Fibroblast of pulmonary artery (primary cell): ENCODE data around the gene FBXO42.

Experiments used
- DNase-seq: peaks from one replicate; pipeline ENCODE4 v3.0.0-alpha.2; 2010; ENCODE audit warnings: low read depth
- H3K4me3 ChIP-seq: replicated peaks from 2 replicates; pipeline ENCODE4 v1.5.1; 2011; ENCODE audit warnings: low read depth, mild to moderate bottlenecking, control low read depth, low read length, moderate library complexity
- CTCF ChIP-seq: IDR thresholded peaks from 2 replicates; pipeline ENCODE4 v1.5.1; 2011; ENCODE audit warnings: mild to moderate bottlenecking, control low read depth, low read length, inconsistent platforms; ENCODE audit errors: missing control alignments

The FBXO42 gene

GRCh38 chr1:16235944-16236510 is 116.3 kb downstream of the FBXO42 start:
- no peak for DNase-seq
- TF ChIP-seq CTCF = peak; percentile 13
- peak overlapping the region; percentile 73 for H3K4me3 ChIP-seq

GRCh38 chr1:16235347-16235746 is 116.9 kb downstream of the FBXO42 start:
- no peak overlapping the region for H3K4me3 ChIP-seq
- no peak for DNase-seq
- no peak for TF ChIP-seq CTCF

GRCh38 chr1:16233431-16233830 is 118.8 kb downstream of the FBXO42 start:
- no peak for DNase-seq
- H3K4me3 ChIP-seq = no peak overlapping the region
- TF ChIP-seq CTCF = no peak

GRCh38 chr1:16232316-16232710 is 120.0 kb downstream of the FBXO42 start:
- no peak for TF ChIP-seq CTCF
- H3K4me3 ChIP-seq = no peak overlapping the region
- DNase-seq = no peak

GRCh38 chr1:16231331-16232315 is 120.7 kb downstream of the FBXO42 start:
- TF ChIP-seq CTCF = no peak
- DNase-seq = no peak
- no peak overlapping the region for H3K4me3 ChIP-seq

GRCh38 chr1:16230744-16231143 is 121.5 kb downstream of the FBXO42 start:
- no peak for DNase-seq
- no peak for TF ChIP-seq CTCF
- no peak overlapping the region for H3K4me3 ChIP-seq
